ENCODE measurements around the gene PHEX.

PHEX gene

GRCh38 chrX:22234380-22234779, 202.3 kb downstream of the PHEX start:
- Mint-ChIP-seq H3K27ac (no peak overlapping the region), H3K4me1 (peaks cover 16% of the 10 kb centered on the region), H3K36me3 (ENCODE audit: low read depth) (peaks cover 9% of the 10 kb centered on the region), H3K4me3 (no peak overlapping the region), H3K27me3 (ENCODE audit: low read depth) (no peaks in the 10 kb centered on the region), H3K9me3 (peaks cover 16% of the 10 kb centered on the region)
- TF ChIP-seq CTCF (IDR thresholded peaks at IDR 0.05; ENCODE audit: unreplicated experiment in 3 of 3), result no peak

- Mint-ChIP-seq H3K4me3 (no peak overlapping the region), H3K27me3 (ENCODE audit: low read depth) (no peaks in the 10 kb centered on the region), H3K27ac (peak overlapping the region in 2 of 3 experiments; percentile 1 to 51), H3K4me1 (peaks cover 16% of the 10 kb centered on the region), H3K9me3 (peaks cover 36% of the 10 kb centered on the region), H3K36me3 (ENCODE audit: low read depth) (peaks cover 5% of the 10 kb centered on the region)
- no peak for TF ChIP-seq CTCF (IDR thresholded peaks at IDR 0.05; ENCODE audit: unreplicated experiment in 3 of 3)
Observed at GRCh38 chrX:22237479-22237878, 205.4 kb downstream of the PHEX start.

GRCh38 chrX:22246620-22247019, 214.5 kb downstream of the PHEX start:
- no peak for TF ChIP-seq CTCF (IDR thresholded peaks at IDR 0.05; ENCODE audit: unreplicated experiment in 3 of 3)
- Mint-ChIP-seq H3K4me3 (no peak overlapping the region), H3K27me3 (ENCODE audit: low read depth) (no peaks in the 10 kb centered on the region), H3K36me3 (ENCODE audit: low read depth) (no peaks in the 10 kb centered on the region), H3K27ac (no peak overlapping the region), H3K9me3 (peaks cover 13% of the 10 kb centered on the region), H3K4me1 (peaks cover 5% of the 10 kb centered on the region)

GRCh38 chrX:22247169-22247568, 215.0 kb downstream of the PHEX start:
- TF ChIP-seq CTCF (IDR thresholded peaks at IDR 0.05; ENCODE audit: unreplicated experiment in 3 of 3), result no peak
- Mint-ChIP-seq H3K27ac (no peak overlapping the region), H3K4me3 (no peak overlapping the region), H3K4me1 (peaks cover 5% of the 10 kb centered on the region), H3K27me3 (ENCODE audit: low read depth) (no peaks in the 10 kb centered on the region), H3K9me3 (peaks cover 12% of the 10 kb centered on the region), H3K36me3 (ENCODE audit: low read depth) (no peaks in the 10 kb centered on the region)

- Mint-ChIP-seq H3K36me3 (ENCODE audit: low read depth) (no peaks in the 10 kb centered on the region), H3K4me3 (no peak overlapping the region), H3K27ac (no peak overlapping the region), H3K27me3 (ENCODE audit: low read depth) (no peaks in the 10 kb centered on the region), H3K4me1 (peaks cover 5% of the 10 kb centered on the region), H3K9me3 (peaks cover 4% of the 10 kb centered on the region)
- no peak for TF ChIP-seq CTCF (IDR thresholded peaks at IDR 0.05; ENCODE audit: unreplicated experiment in 3 of 3)
Observed at GRCh38 chrX:22248401-22248800, 216.3 kb downstream of the PHEX start.

GRCh38 chrX:22249371-22249770, 217.2 kb downstream of the PHEX start:
- Mint-ChIP-seq H3K4me1 (peaks cover 5% of the 10 kb centered on the region), H3K9me3 (peaks cover 2% of the 10 kb centered on the region), H3K27me3 (ENCODE audit: low read depth) (no peaks in the 10 kb centered on the region), H3K36me3 (ENCODE audit: low read depth) (no peaks in the 10 kb centered on the region), H3K4me3 (no peak overlapping the region), H3K27ac (no peak overlapping the region)
- no peak for TF ChIP-seq CTCF (IDR thresholded peaks at IDR 0.05; ENCODE audit: unreplicated experiment in 3 of 3)
